ENCODE measurements around the gene HOXC9. TPM values are rescaled to one million over a fixed set of nuclear protein-coding genes. Genes with fewer than 3 reads are reported as not detected.

Gene HOXC9
- total and polyA plus RNA-seq, 9 of the 15 experiments (the other 6 are each of a cell fraction or from before 2014, with no cell fraction given): 1.1 to 10.5 (median 9.3) TPM

DNA sequence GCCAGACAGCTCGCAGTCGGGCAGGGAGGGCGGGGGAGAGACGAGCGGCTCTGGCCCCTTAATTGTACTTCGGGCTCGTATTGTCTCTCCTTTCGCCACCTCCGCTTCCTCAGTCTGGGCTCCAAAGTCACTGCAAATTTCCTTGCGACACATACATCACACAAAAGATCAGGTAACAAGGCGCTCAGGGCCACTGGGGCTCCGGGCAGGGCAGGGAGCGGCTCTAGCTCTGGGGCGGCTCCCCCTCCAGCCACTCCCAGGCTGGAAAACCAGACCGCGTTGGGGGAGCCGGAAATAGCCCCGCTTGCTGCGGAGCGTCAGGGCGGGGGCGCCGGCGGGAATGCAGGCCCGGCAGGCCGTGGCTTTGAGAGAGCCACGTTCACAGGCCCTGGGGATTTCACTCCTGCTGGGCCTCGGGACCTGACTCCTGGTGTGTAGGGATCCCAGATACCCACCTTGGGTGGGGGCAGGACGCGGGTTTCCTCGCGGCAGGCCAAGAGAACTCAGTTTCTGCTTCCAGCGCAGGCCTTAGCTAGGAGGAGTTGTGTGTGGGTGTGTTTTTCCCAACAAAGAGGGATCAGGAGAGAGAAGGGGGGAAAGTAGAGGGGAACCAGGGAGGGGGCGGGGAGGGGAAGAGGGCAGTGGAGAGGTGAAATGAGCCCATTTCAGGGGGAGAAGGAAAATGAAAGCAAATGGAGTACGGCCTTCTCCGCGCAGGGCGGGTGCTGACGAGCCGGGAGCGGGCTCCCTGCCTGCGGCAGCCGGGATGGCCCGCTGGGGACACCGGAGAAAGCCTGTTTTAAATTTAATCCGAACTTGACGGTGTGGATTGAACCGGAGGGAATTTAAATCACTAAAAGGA is 4.4 kb upstream of the HOXC9 start (continued):
- TF ChIP-seq, protein P1, sequence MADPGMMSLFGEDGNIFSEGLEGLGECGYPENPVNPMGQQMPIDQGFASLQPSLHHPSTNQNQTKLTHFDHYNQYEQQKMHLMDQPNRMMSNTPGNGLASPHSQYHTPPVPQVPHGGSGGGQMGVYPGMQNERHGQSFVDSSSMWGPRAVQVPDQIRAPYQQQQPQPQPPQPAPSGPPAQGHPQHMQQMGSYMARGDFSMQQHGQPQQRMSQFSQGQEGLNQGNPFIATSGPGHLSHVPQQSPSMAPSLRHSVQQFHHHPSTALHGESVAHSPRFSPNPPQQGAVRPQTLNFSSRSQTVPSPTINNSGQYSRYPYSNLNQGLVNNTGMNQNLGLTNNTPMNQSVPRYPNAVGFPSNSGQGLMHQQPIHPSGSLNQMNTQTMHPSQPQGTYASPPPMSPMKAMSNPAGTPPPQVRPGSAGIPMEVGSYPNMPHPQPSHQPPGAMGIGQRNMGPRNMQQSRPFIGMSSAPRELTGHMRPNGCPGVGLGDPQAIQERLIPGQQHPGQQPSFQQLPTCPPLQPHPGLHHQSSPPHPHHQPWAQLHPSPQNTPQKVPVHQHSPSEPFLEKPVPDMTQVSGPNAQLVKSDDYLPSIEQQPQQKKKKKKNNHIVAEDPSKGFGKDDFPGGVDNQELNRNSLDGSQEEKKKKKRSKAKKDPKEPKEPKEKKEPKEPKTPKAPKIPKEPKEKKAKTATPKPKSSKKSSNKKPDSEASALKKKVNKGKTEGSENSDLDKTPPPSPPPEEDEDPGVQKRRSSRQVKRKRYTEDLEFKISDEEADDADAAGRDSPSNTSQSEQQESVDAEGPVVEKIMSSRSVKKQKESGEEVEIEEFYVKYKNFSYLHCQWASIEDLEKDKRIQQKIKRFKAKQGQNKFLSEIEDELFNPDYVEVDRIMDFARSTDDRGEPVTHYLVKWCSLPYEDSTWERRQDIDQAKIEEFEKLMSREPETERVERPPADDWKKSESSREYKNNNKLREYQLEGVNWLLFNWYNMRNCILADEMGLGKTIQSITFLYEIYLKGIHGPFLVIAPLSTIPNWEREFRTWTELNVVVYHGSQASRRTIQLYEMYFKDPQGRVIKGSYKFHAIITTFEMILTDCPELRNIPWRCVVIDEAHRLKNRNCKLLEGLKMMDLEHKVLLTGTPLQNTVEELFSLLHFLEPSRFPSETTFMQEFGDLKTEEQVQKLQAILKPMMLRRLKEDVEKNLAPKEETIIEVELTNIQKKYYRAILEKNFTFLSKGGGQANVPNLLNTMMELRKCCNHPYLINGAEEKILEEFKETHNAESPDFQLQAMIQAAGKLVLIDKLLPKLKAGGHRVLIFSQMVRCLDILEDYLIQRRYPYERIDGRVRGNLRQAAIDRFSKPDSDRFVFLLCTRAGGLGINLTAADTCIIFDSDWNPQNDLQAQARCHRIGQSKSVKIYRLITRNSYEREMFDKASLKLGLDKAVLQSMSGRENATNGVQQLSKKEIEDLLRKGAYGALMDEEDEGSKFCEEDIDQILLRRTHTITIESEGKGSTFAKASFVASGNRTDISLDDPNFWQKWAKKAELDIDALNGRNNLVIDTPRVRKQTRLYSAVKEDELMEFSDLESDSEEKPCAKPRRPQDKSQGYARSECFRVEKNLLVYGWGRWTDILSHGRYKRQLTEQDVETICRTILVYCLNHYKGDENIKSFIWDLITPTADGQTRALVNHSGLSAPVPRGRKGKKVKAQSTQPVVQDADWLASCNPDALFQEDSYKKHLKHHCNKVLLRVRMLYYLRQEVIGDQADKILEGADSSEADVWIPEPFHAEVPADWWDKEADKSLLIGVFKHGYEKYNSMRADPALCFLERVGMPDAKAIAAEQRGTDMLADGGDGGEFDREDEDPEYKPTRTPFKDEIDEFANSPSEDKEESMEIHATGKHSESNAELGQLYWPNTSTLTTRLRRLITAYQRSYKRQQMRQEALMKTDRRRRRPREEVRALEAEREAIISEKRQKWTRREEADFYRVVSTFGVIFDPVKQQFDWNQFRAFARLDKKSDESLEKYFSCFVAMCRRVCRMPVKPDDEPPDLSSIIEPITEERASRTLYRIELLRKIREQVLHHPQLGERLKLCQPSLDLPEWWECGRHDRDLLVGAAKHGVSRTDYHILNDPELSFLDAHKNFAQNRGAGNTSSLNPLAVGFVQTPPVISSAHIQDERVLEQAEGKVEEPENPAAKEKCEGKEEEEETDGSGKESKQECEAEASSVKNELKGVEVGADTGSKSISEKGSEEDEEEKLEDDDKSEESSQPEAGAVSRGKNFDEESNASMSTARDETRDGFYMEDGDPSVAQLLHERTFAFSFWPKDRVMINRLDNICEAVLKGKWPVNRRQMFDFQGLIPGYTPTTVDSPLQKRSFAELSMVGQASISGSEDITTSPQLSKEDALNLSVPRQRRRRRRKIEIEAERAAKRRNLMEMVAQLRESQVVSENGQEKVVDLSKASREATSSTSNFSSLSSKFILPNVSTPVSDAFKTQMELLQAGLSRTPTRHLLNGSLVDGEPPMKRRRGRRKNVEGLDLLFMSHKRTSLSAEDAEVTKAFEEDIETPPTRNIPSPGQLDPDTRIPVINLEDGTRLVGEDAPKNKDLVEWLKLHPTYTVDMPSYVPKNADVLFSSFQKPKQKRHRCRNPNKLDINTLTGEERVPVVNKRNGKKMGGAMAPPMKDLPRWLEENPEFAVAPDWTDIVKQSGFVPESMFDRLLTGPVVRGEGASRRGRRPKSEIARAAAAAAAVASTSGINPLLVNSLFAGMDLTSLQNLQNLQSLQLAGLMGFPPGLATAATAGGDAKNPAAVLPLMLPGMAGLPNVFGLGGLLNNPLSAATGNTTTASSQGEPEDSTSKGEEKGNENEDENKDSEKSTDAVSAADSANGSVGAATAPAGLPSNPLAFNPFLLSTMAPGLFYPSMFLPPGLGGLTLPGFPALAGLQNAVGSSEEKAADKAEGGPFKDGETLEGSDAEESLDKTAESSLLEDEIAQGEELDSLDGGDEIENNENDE (IDR thresholded peaks at IDR 0.05; ENCODE audit: low read depth, low read length): no peak
- TF ChIP-seq CCNT2 (IDR thresholded peaks at IDR 0.05; ENCODE audit: borderline replicate concordance, extremely low read depth, insufficient read length, low read depth, low read length) (peak; percentile 21), PKNOX1 (IDR thresholded peaks at IDR 0.05) (no peak), NRF1 (conservative IDR thresholded peaks at IDR 0.05 in 1 of 2, IDR thresholded peaks at IDR 0.05 in 1 of 2) (0 out of 4 replicates have a peak, but pooled peaks of 1 of the 2 experiments have one; percentile 28), ZNF224 (CRISPR knock-in tag; IDR thresholded peaks at IDR 0.05) (no peak), ZBTB49 (CRISPR knock-in tag; IDR thresholded peaks at IDR 0.05; ENCODE audit: borderline replicate concordance) (no peak)
- TF ChIP-seq, protein P2, sequence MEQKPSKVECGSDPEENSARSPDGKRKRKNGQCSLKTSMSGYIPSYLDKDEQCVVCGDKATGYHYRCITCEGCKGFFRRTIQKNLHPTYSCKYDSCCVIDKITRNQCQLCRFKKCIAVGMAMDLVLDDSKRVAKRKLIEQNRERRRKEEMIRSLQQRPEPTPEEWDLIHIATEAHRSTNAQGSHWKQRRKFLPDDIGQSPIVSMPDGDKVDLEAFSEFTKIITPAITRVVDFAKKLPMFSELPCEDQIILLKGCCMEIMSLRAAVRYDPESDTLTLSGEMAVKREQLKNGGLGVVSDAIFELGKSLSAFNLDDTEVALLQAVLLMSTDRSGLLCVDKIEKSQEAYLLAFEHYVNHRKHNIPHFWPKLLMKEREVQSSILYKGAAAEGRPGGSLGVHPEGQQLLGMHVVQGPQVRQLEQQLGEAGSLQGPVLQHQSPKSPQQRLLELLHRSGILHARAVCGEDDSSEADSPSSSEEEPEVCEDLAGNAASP (IDR thresholded peaks at IDR 0.05): no peak
